Measurements from ENCODE around the gene SLC23A3.

DNA sequence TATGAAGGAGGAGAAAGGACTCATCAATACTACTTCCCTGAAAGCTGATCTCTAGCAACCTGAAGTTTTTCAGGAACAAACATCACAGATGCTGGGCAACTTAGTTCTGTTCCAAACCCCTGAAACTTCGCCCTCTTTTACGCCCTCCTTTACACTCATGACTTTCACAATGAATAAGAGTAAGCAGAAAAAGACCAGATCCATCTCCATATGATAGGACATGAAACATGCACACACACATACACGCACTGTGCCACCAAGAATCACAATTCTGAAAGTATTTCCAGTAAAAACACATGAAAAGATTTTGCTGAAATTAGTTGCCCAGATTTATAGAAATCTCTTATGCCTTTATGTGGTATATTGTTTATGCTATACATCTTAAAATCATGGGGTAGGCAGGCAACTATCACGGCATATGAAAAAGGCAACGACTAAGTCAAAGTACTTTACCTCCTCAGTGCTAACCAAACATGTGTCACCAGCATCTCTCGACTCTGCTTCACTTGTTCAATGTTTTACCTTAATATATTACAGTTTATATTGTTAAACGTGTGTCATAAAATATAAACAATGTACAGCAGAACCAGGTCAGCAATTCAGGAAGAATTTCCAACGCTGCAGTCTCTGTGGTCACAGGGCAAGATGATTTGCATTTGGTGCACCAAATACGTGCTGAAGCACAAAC is 57.0 kb downstream of the SLC23A3 start:
- TF ChIP-seq EZH2 (IDR thresholded peaks at IDR 0.05; ENCODE audit: low read length, unreplicated experiment), result no peak
- TF ChIP-seq CTCF (conservative IDR thresholded peaks at IDR 0.05; ENCODE audit: low read depth, low read length), result no peak
- TF ChIP-seq EZH2phosphoT487 (IDR thresholded peaks at IDR 0.05; ENCODE audit: borderline replicate concordance, low read length), result no peak
